ENCODE results near the gene UNC80.

The UNC80 gene

DNA sequence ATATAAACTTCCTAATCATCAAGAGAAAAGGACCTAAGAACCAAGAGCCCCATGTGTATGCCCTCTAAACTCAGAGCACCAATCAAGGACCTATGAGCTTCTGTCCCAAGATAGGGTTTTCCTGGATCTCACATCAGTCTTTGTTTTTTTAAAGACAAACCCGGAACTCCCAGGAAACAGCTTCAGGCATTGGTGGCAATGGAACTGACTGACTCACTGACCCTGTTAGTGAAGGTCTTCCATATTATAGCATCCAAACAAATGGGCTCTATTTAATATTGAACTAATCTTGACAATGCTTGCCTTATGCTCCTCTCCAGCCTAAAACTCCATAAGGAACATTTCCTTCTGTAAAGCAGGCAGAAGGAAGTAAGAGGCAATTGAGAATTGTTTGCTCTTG, 167.3 kb downstream of the UNC80 start:
- TF ChIP-seq, protein P1, sequence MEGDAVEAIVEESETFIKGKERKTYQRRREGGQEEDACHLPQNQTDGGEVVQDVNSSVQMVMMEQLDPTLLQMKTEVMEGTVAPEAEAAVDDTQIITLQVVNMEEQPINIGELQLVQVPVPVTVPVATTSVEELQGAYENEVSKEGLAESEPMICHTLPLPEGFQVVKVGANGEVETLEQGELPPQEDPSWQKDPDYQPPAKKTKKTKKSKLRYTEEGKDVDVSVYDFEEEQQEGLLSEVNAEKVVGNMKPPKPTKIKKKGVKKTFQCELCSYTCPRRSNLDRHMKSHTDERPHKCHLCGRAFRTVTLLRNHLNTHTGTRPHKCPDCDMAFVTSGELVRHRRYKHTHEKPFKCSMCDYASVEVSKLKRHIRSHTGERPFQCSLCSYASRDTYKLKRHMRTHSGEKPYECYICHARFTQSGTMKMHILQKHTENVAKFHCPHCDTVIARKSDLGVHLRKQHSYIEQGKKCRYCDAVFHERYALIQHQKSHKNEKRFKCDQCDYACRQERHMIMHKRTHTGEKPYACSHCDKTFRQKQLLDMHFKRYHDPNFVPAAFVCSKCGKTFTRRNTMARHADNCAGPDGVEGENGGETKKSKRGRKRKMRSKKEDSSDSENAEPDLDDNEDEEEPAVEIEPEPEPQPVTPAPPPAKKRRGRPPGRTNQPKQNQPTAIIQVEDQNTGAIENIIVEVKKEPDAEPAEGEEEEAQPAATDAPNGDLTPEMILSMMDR (IDR thresholded peaks at IDR 0.05; ENCODE audit: poor library complexity, severe bottlenecking) = no peak
- no peak for ATAC-seq (ENCODE audit: low read depth)
- H3K9me3 ChIP-seq (ENCODE audit: severe bottlenecking) = no peaks in the 10 kb centered on the region
- peaks cover 3% of the 10 kb centered on the region for H3K4me1 ChIP-seq (ENCODE audit: insufficient read depth, poor library complexity, severe bottlenecking)
- DNase-seq (ENCODE audit: low spot score) = no peak
- no peaks in the 10 kb centered on the region for H3K36me3 ChIP-seq (ENCODE audit: low read depth)
- H3K27me3 ChIP-seq (ENCODE audit: insufficient read depth, poor library complexity, severe bottlenecking) = no peaks in the 10 kb centered on the region
- no peak overlapping the region for H3K27ac ChIP-seq (ENCODE audit: poor library complexity, severe bottlenecking)
- H3K4me3 ChIP-seq (ENCODE audit: severe bottlenecking) = no peak overlapping the region

- TF ChIP-seq, protein P1 (IDR thresholded peaks at IDR 0.05; ENCODE audit: poor library complexity, severe bottlenecking) = no peak
Observed at GRCh38 chr2:209940936-209941335, 169.3 kb downstream of the UNC80 start.

DNA sequence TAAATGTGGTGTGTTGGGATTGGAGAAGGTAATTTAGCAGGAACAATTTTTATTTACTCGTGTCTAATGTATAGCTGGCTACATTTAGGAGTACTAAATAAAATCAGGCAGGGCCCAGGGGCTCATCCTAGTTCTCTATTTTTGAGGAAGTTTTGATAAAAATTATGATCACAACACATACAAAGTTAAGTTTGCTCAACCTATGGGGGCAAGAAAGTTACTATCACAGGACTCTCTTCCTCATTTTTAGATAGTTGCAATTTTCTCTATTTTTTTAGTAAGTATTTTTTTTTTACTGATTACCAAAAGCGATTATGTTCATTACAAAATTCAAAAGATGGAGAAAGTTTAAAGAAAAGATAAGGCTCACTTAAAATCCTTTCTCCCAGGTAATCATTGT, 170.8 kb downstream of the UNC80 start:
- no peak for DNase-seq (ENCODE audit: low spot score)
- TF ChIP-seq, protein P1 (IDR thresholded peaks at IDR 0.05; ENCODE audit: poor library complexity, severe bottlenecking) = no peak

More at GRCh38 chr2:209940936-209941335, 169.3 kb downstream of the UNC80 start:
- Histone ChIP-seq H3K4me3 (ENCODE audit: severe bottlenecking) (no peak overlapping the region), H3K4me1 (ENCODE audit: insufficient read depth, poor library complexity, severe bottlenecking) (no peaks in the 10 kb centered on the region), H3K36me3 (ENCODE audit: low read depth) (no peaks in the 10 kb centered on the region), H3K9me3 (ENCODE audit: severe bottlenecking) (no peaks in the 10 kb centered on the region), H3K27ac (ENCODE audit: poor library complexity, severe bottlenecking) (no peak overlapping the region), H3K27me3 (ENCODE audit: insufficient read depth, poor library complexity, severe bottlenecking) (no peaks in the 10 kb centered on the region)
- ATAC-seq (ENCODE audit: low read depth) (no peak), DNase-seq (ENCODE audit: low spot score) (no peak)

DNA sequence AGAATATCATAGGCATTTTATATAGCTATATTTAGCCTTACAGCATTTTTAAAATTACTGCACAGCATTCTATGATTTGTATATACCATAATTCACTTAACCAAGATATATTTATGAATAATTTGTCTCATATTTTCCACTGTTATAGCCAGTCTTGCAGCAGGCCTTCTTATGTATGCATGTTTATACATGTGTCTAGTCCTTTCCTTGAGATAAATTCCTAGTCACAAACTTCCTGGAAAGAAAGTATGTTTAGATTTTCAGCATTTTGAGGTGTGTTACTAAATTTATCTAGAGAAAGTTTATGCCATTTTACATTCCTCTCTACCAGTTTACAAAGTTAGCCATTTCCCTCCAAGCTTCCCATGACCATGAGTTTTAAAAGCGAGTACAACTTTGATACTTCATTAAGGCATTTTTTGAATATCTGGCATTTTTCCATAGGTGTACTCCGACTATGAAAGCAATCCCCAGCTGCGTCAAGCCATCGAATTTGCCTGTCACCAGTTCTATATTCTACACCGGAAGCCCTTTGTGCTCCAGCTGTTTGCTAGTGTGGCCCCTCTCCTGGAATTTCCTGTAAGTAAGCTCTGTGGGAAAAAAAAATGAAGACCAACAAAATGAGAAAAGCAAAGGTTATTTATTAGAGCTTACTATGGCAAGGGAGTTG, 171.4 kb downstream of the UNC80 start:
- TF ChIP-seq, protein P1 (IDR thresholded peaks at IDR 0.05; ENCODE audit: poor library complexity, severe bottlenecking) = no peak
- DNase-seq (ENCODE audit: low spot score) (no peak), ATAC-seq (ENCODE audit: low read depth) (no peak)
- no peaks in the 10 kb centered on the region for H3K36me3 ChIP-seq (ENCODE audit: low read depth)
- H3K27ac ChIP-seq (ENCODE audit: poor library complexity, severe bottlenecking) = no peak overlapping the region
- H3K9me3 ChIP-seq (ENCODE audit: severe bottlenecking) = no peaks in the 10 kb centered on the region
- no peaks in the 10 kb centered on the region for H3K4me1 ChIP-seq (ENCODE audit: insufficient read depth, poor library complexity, severe bottlenecking)
- H3K27me3 ChIP-seq (ENCODE audit: insufficient read depth, poor library complexity, severe bottlenecking) = no peaks in the 10 kb centered on the region
- no peak overlapping the region for H3K4me3 ChIP-seq (ENCODE audit: severe bottlenecking)

More for the DNA sequence above, 170.8 kb downstream of the UNC80 start:
- Histone ChIP-seq H3K9me3 (ENCODE audit: severe bottlenecking) (no peaks in the 10 kb centered on the region), H3K4me1 (ENCODE audit: insufficient read depth, poor library complexity, severe bottlenecking) (no peaks in the 10 kb centered on the region), H3K36me3 (ENCODE audit: low read depth) (no peaks in the 10 kb centered on the region), H3K4me3 (ENCODE audit: severe bottlenecking) (no peak overlapping the region), H3K27me3 (ENCODE audit: insufficient read depth, poor library complexity, severe bottlenecking) (no peaks in the 10 kb centered on the region), H3K27ac (ENCODE audit: poor library complexity, severe bottlenecking) (no peak overlapping the region)
- no peak for ATAC-seq (ENCODE audit: low read depth)

DNA sequence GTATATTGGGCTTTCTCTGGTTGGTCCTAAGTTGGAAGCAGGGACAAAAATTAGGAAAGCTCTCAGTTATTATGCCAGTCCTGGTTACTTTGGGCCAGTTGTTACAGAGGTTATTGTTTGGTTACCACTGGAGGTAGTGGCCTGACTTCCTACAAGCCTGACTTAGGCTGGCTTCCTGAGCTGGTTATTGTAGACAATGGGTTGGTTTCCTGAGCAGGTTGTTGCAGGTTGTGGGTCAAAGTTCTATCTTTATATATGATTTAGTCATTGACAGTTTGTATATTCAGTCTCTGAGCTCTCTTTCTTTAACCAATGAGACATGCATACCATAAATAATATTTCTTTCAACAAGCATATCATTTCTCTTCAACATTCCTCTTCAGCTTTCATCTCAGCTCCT, 172.1 kb downstream of the UNC80 start:
- no peaks in the 10 kb centered on the region for H3K36me3 ChIP-seq (ENCODE audit: low read depth)
- H3K4me1 ChIP-seq (ENCODE audit: insufficient read depth, poor library complexity, severe bottlenecking) = no peaks in the 10 kb centered on the region
- TF ChIP-seq, protein P1 (IDR thresholded peaks at IDR 0.05; ENCODE audit: poor library complexity, severe bottlenecking) = no peak
- H3K27me3 ChIP-seq (ENCODE audit: insufficient read depth, poor library complexity, severe bottlenecking) = no peaks in the 10 kb centered on the region
- no peak for DNase-seq (ENCODE audit: low spot score)
- H3K9me3 ChIP-seq (ENCODE audit: severe bottlenecking) = no peaks in the 10 kb centered on the region
- no peak overlapping the region for H3K27ac ChIP-seq (ENCODE audit: poor library complexity, severe bottlenecking)
- no peak overlapping the region for H3K4me3 ChIP-seq (ENCODE audit: severe bottlenecking)
- ATAC-seq (ENCODE audit: low read depth) = no peak
